Measurements from ENCODE around the gene CCSER1.

The CCSER1 gene

GRCh38 chr4:90994851-90995574 lies 867.8 kb downstream of the CCSER1 start:
- Histone ChIP-seq H3K9me3 (ENCODE audit: insufficient read depth, low read depth, low read length) (no peaks in the 10 kb centered on the region), H3K9me2 (replicated peaks; ENCODE audit: low read depth, low read length) (no peaks in the 10 kb centered on the region), H3F3A (ENCODE audit: low read depth) (no peaks in the 10 kb centered on the region), H3K4me2 (ENCODE audit: low read depth, low read length, poor library complexity, severe bottlenecking) (no peak overlapping the region), H3K4me1 (ENCODE audit: insufficient read depth, low read length, poor library complexity, severe bottlenecking) (no peaks in the 10 kb centered on the region), H3K27me3 (ENCODE audit: insufficient read depth, low read length, poor library complexity, severe bottlenecking) (no peaks in the 10 kb centered on the region), H3K79me2 (ENCODE audit: insufficient read depth, low read length) (no peaks in the 10 kb centered on the region), H4K20me1 (ENCODE audit: insufficient read depth, low read length, poor library complexity, severe bottlenecking) (no peaks in the 10 kb centered on the region), H3K36me3 (ENCODE audit: insufficient read depth, low read length) (no peaks in the 10 kb centered on the region), H3K4me3 (ENCODE audit: low read length, poor library complexity, severe bottlenecking) (no peak overlapping the region), H2AFZ (ENCODE audit: low read length) (no peak overlapping the region), H3K9ac (ENCODE audit: low read depth, low read length, poor library complexity, severe bottlenecking) (no peak overlapping the region)
- TF ChIP-seq EZH2phosphoT487 (IDR thresholded peaks at IDR 0.05; ENCODE audit: borderline replicate concordance) (no peak), CTCF (conservative IDR thresholded peaks at IDR 0.05; ENCODE audit: low read length) (no peak)

- no peak overlapping the region for H2AFZ ChIP-seq (ENCODE audit: low read length)
- H3K9ac ChIP-seq (ENCODE audit: low read depth, low read length, poor library complexity, severe bottlenecking): no peak overlapping the region
- H4K20me1 ChIP-seq (ENCODE audit: insufficient read depth, low read length, poor library complexity, severe bottlenecking): no peaks in the 10 kb centered on the region
- no peak overlapping the region for H3K4me3 ChIP-seq (ENCODE audit: low read length, poor library complexity, severe bottlenecking)
- H3K9me2 ChIP-seq (replicated peaks; ENCODE audit: low read depth, low read length): no peaks in the 10 kb centered on the region
- no peaks in the 10 kb centered on the region for H3K4me1 ChIP-seq (ENCODE audit: insufficient read depth, low read length, poor library complexity, severe bottlenecking)
- H3F3A ChIP-seq (ENCODE audit: low read depth): no peaks in the 10 kb centered on the region
- no peaks in the 10 kb centered on the region for H3K27me3 ChIP-seq (ENCODE audit: insufficient read depth, low read length, poor library complexity, severe bottlenecking)
- no peak for TF ChIP-seq CTCF (conservative IDR thresholded peaks at IDR 0.05; ENCODE audit: low read length)
- no peaks in the 10 kb centered on the region for H3K36me3 ChIP-seq (ENCODE audit: insufficient read depth, low read length)
- no peaks in the 10 kb centered on the region for H3K9me3 ChIP-seq (ENCODE audit: insufficient read depth, low read depth, low read length)
- no peaks in the 10 kb centered on the region for H3K79me2 ChIP-seq (ENCODE audit: insufficient read depth, low read length)
- H3K4me2 ChIP-seq (ENCODE audit: low read depth, low read length, poor library complexity, severe bottlenecking): no peak overlapping the region
Observed at GRCh38 chr4:90995996-90996395, 868.8 kb downstream of the CCSER1 start.

GRCh38 chr4:90996813-90997212 lies 869.6 kb downstream of the CCSER1 start:
- Histone ChIP-seq H3K9ac (ENCODE audit: low read depth, low read length, poor library complexity, severe bottlenecking) (no peak overlapping the region), H3F3A (ENCODE audit: low read depth) (no peaks in the 10 kb centered on the region), H3K27me3 (ENCODE audit: insufficient read depth, low read length, poor library complexity, severe bottlenecking) (no peaks in the 10 kb centered on the region), H2AFZ (ENCODE audit: low read length) (no peak overlapping the region), H4K20me1 (ENCODE audit: insufficient read depth, low read length, poor library complexity, severe bottlenecking) (no peaks in the 10 kb centered on the region), H3K4me2 (ENCODE audit: low read depth, low read length, poor library complexity, severe bottlenecking) (no peak overlapping the region), H3K9me2 (replicated peaks; ENCODE audit: low read depth, low read length) (no peaks in the 10 kb centered on the region), H3K4me3 (ENCODE audit: low read length, poor library complexity, severe bottlenecking) (no peak overlapping the region), H3K79me2 (ENCODE audit: insufficient read depth, low read length) (no peaks in the 10 kb centered on the region), H3K36me3 (ENCODE audit: insufficient read depth, low read length) (no peaks in the 10 kb centered on the region), H3K9me3 (ENCODE audit: insufficient read depth, low read depth, low read length) (no peaks in the 10 kb centered on the region), H3K4me1 (ENCODE audit: insufficient read depth, low read length, poor library complexity, severe bottlenecking) (no peaks in the 10 kb centered on the region)
- no peak for TF ChIP-seq CTCF (conservative IDR thresholded peaks at IDR 0.05; ENCODE audit: low read length)
- no peak for TF ChIP-seq EZH2phosphoT487 (IDR thresholded peaks at IDR 0.05; ENCODE audit: borderline replicate concordance)

Measured in Loucy (cell line).